GM23338 (cell line): ENCODE data around the gene ZNF566. TPM values are rescaled to one million over a fixed set of nuclear protein-coding genes. Genes with fewer than 3 reads are reported as not detected.
A peak's percentile ranks its signal among the peaks of the same experiment; 100 is the strongest.
"Not testable (repeated sequence)": the region's sequence is repeated elsewhere in the genome, so short reads cannot be mapped to it uniquely, and the experiment has no call there.

Experiments used
- ATAC-seq: fragments of 200-7000 bp; cut with Tn5 transposase; 3 replicates; pipeline ENCODE4 v1.9.1; 2020
- DNase-seq: peaks from one replicate; pipeline ENCODE4 v3.0.0-alpha.2; 2015; ENCODE audit warnings: low spot score
- H2AFZ ChIP-seq: fragments of 200-600 bp; sonication (generic); 2 replicates; pipeline ENCODE4 v1.8.0; 2016; ENCODE audit warnings: antibody characterized with exemption, mild to moderate bottlenecking, moderate library complexity
- H3F3A ChIP-seq: fragments of 200-600 bp; sonication (generic); replicated peaks from 2 replicates; pipeline ENCODE4 v1.8.0; 2017; ENCODE audit warnings: antibody characterized with exemption, mixed run types, low read depth
- H3K27ac ChIP-seq: fragments of 200-600 bp; sonication (generic); 2 replicates; pipeline ENCODE4 v1.6.1; 2016; ENCODE audit warnings: low read depth
- H3K27me3 ChIP-seq: fragments of 200-600 bp; sonication (generic); 2 replicates; pipeline ENCODE4 v1.8.0; 2016; ENCODE audit warnings: mild to moderate bottlenecking, mixed run types, moderate library complexity; ENCODE audit not compliant: insufficient read depth
- H3K36me3 ChIP-seq: fragments of 200-600 bp; sonication (generic); 2 replicates; pipeline ENCODE4 v1.8.0; 2016; ENCODE audit warnings: mild to moderate bottlenecking; ENCODE audit not compliant: insufficient read depth
- H3K4me1 ChIP-seq: fragments of 200-600 bp; sonication (generic); 2 replicates; pipeline ENCODE4 v1.8.0; 2016; ENCODE audit warnings: mild to moderate bottlenecking, moderate library complexity; ENCODE audit not compliant: insufficient read depth
- H3K4me2 ChIP-seq: fragments of 200-600 bp; sonication (generic); 2 replicates; pipeline ENCODE4 v1.7.1; 2017; ENCODE audit warnings: mixed run types
- H3K4me3 ChIP-seq: fragments of 200-600 bp; sonication (generic); 2 replicates; pipeline ENCODE4 v1.6.1; 2016; ENCODE audit warnings: mixed run types
- H3K79me2 ChIP-seq: fragments of 200-600 bp; sonication (generic); replicated peaks from 2 replicates; pipeline ENCODE4 v1.8.0; 2017; ENCODE audit warnings: mild to moderate bottlenecking; ENCODE audit not compliant: insufficient read depth
- H3K9me2 ChIP-seq: fragments of 200-600 bp; sonication (generic); 2 replicates; pipeline ENCODE4 v1.8.0; 2017; ENCODE audit not compliant: insufficient read depth
- H4K20me1 ChIP-seq: fragments of 200-600 bp; sonication (generic); replicated peaks from 2 replicates; pipeline ENCODE4 v1.8.0; 2017; ENCODE audit warnings: mild to moderate bottlenecking; ENCODE audit not compliant: insufficient read depth
- H3K27ac Mint-ChIP-seq: 2 replicates; pipeline ENCODE4 v1.8.0; 2020; ENCODE audit warnings: inconsistent platforms, mild to moderate bottlenecking, moderate library complexity, mixed read lengths
- H3K27me3 Mint-ChIP-seq: 3 replicates; pipeline ENCODE4 v1.8.0; 2022; ENCODE audit warnings: low read depth, mild to moderate bottlenecking, moderate library complexity, mixed read lengths, inconsistent platforms; ENCODE audit not compliant: insufficient read depth, poor library complexity
- H3K36me3 Mint-ChIP-seq: 3 replicates; pipeline ENCODE4 v1.8.0; 2021; ENCODE audit warnings: low read depth, mild to moderate bottlenecking, inconsistent platforms, moderate library complexity, mixed read lengths
- H3K4me1 Mint-ChIP-seq: 3 replicates; pipeline ENCODE4 v1.8.0; 2020; ENCODE audit warnings: mild to moderate bottlenecking, inconsistent platforms, mixed read lengths
- H3K4me3 Mint-ChIP-seq: 3 replicates; pipeline ENCODE4 v1.8.0; 2021; ENCODE audit warnings: moderate library complexity, mild to moderate bottlenecking, inconsistent platforms, mixed read lengths
- H3K9me3 Mint-ChIP-seq: 3 replicates; pipeline ENCODE4 v1.8.0; 2020; ENCODE audit warnings: moderate library complexity, mild to moderate bottlenecking, inconsistent platforms, mixed read lengths
- CTCF ChIP-seq, 2 experiments: fragments of 200-600 bp in 1 of 2; sonication (generic) in 1 of 2; conservative IDR thresholded peaks; 2 replicates each; pipeline versions ENCODE4 v1.5.1 to v1.6.1; 2016 to 2017; ENCODE audit warnings: antibody characterized with exemption in 2 of 2, low read depth in 2 of 2, mild to moderate bottlenecking in 2 of 2, moderate library complexity in 1 of 2
- ETS1 ChIP-seq: IDR thresholded peaks from 2 replicates; pipeline ENCODE4 v1.6.1; 2016; ENCODE audit warnings: antibody characterized with exemption
- NANOG ChIP-seq: IDR thresholded peaks from 2 replicates; pipeline ENCODE4 v1.6.1; 2016; ENCODE audit warnings: antibody characterized with exemption, borderline replicate concordance
- ZNF114 ChIP-seq: fragments of 250-450 bp; sonication (Bioruptor Pico); IDR thresholded peaks from 2 replicates; pipeline ENCODE4 v1.5.0; 2020; ENCODE audit warnings: mild to moderate bottlenecking, moderate library complexity
- polyA plus RNA-seq: library from polyadenylated mRNA; unstranded; fragments of >200 nt; fragmentation: Nextera tagmentation; extraction: Ambion mirVana; gene quantifications from 2 replicates; pipeline ENCODE4 v1.2.1, GENCODE V29; 2016
- total RNA-seq: library from RNA; depleted of rRNA; stranded (reverse); fragments of >200 nt; shearing (Covaris generic); gene quantifications from 2 replicates; pipeline ENCODE4 v1.2.3, GENCODE V29; 2014

Gene ZNF566
- total and polyA plus RNA-seq, 2 experiments from 2014 or later: 11.9 to 18.0 TPM

- DNase-seq: peak; percentile 14
- Mint-ChIP-seq H3K36me3 (peaks cover 16% of the 10 kb centered on the region), H3K4me3 (no peak overlapping the region), H3K27ac (no peak overlapping the region), H3K4me1 (no peaks in the 10 kb centered on the region), H3K27me3 (peaks cover 5% of the 10 kb centered on the region), H3K9me3 (peaks cover 81% of the 10 kb centered on the region)
- Histone ChIP-seq H4K20me1 (no peaks in the 10 kb centered on the region), H3K9me2 (no peaks in the 10 kb centered on the region), H3K27ac (no peak overlapping the region), H3K4me1 (no peaks in the 10 kb centered on the region), H3K79me2 (no peaks in the 10 kb centered on the region), H2AFZ (no peak overlapping the region), H3F3A (no peaks in the 10 kb centered on the region), H3K27me3 (no peaks in the 10 kb centered on the region), H3K36me3 (no peaks in the 10 kb centered on the region), H3K4me2 (no peak overlapping the region), H3K4me3 (no peak overlapping the region)
- no peak for ATAC-seq
- TF ChIP-seq ETS1: no peak
- no peak for TF ChIP-seq ZNF114 (CRISPR knock-in tag)
- no peak for TF ChIP-seq NANOG
Observed at GRCh38 chr19:36497001-36497400, 7.6 kb upstream of the ZNF566 start.

- not testable (repeated sequence) for H3K4me3 Mint-ChIP-seq, H3K27me3 ChIP-seq, ATAC-seq, H3K4me2 ChIP-seq, H3K79me2 ChIP-seq, H3K4me1 Mint-ChIP-seq, H3K27ac ChIP-seq, H4K20me1 ChIP-seq, H3K9me2 ChIP-seq, H3K4me3 ChIP-seq, H3F3A ChIP-seq, H3K27ac Mint-ChIP-seq, H3K36me3 ChIP-seq, H2AFZ ChIP-seq, H3K4me1 ChIP-seq
- TF ChIP-seq CTCF (conservative IDR thresholded peaks at IDR 0.05; ENCODE audit: low read depth in 2 of 2): peak; percentile 62 to 86
- Mint-ChIP-seq H3K9me3 (peaks cover 68% of the 10 kb centered on the region), H3K27me3 (peaks cover 15% of the 10 kb centered on the region), H3K36me3 (peaks cover 31% of the 10 kb centered on the region)
- DNase-seq: peak; percentile 88
Observed at GRCh38 chr19:36492689-36493453, 3.5 kb upstream of the ZNF566 start.

- not testable (repeated sequence) for H3K4me3 Mint-ChIP-seq, H3K4me3 ChIP-seq, H3K27me3 ChIP-seq, H3K36me3 ChIP-seq, H2AFZ ChIP-seq, ATAC-seq, H3K4me1 ChIP-seq, H3K9me2 ChIP-seq, H3K27ac ChIP-seq, DNase-seq, H3F3A ChIP-seq, H3K4me1 Mint-ChIP-seq, H3K27ac Mint-ChIP-seq, H4K20me1 ChIP-seq, H3K4me2 ChIP-seq
- H3K79me2 ChIP-seq: peaks cover 29% of the 10 kb centered on the region
- peaks cover 48% of the 10 kb centered on the region for H3K9me3 Mint-ChIP-seq
- H3K27me3 Mint-ChIP-seq: peaks cover 15% of the 10 kb centered on the region
- peaks cover 35% of the 10 kb centered on the region for H3K36me3 Mint-ChIP-seq
Observed at GRCh38 chr19:36490846-36491245, 1.5 kb upstream of the ZNF566 start.
